Naive thymus-derived CD4-positive, alpha-beta T cell (primary cell): Measurements from ENCODE around the gene CHI3L1. TPM values are rescaled to one million over a fixed set of nuclear protein-coding genes. Genes with fewer than 3 reads are reported as not detected.
"Not testable (repeated sequence)": the region's sequence is repeated elsewhere in the genome, so short reads cannot be mapped to it uniquely, and the experiment has no call there.

Experiments
- ATAC-seq: fragments of 150-1000 bp; cut with Tn5 transposase; 2 replicates; pipeline ENCODE4 v1.10.0; 2021; ENCODE audit warnings: mild to moderate bottlenecking, moderate library complexity
- CTCF ChIA-PET: fragments of 350-600 bp; sonication (Branson Sonifier 250); formaldehyde crosslinking; loops from one replicate; lab custom pipeline; 2021; ENCODE audit warnings: antibody characterized with exemption; lab: Charles Lee
- POLR2A ChIA-PET: fragments of 350-600 bp; sonication (Branson Sonifier 250); formaldehyde crosslinking; loops from one replicate; lab custom pipeline; 2021; ENCODE audit warnings: antibody characterized with exemption, inconsistent platforms; lab: Charles Lee
- DNase-seq, 9 donors: peaks; one replicate each; pipeline versions ENCODE4 v3.0.0 to v3.0.0-alpha.2; 2020 to 2022; ENCODE audit warnings: mixed read lengths in 1 of 9
- H3K27ac ChIP-seq: one replicate; pipeline ENCODE4 v1.7.0; 2013; ENCODE audit warnings: mild to moderate bottlenecking, low read depth, low read length, moderate library complexity
- H3K27me3 ChIP-seq, 2 donors: one replicate each; pipeline ENCODE4 v1.7.0; 2013; ENCODE audit warnings: low read length in 2 of 2, mild to moderate bottlenecking in 2 of 2, moderate library complexity in 2 of 2; ENCODE audit not compliant: control insufficient read depth in 2 of 2, insufficient read depth in 2 of 2
- H3K36me3 ChIP-seq, 3 experiments: 1 replicate in 2 of 3; 2 replicates in 1 of 3; pipeline ENCODE4 v1.7.0; 2013; ENCODE audit warnings: low read length in 3 of 3, mild to moderate bottlenecking in 3 of 3, moderate library complexity in 1 of 3; ENCODE audit not compliant: insufficient read depth in 3 of 3, control insufficient read depth in 2 of 3
- H3K4me1 ChIP-seq, 2 donors: one replicate each; pipeline ENCODE4 v1.7.0; 2013; ENCODE audit warnings: low read length in 2 of 2, mild to moderate bottlenecking in 2 of 2, moderate library complexity in 1 of 2; ENCODE audit not compliant: control insufficient read depth in 2 of 2, insufficient read depth in 2 of 2
- H3K4me3 ChIP-seq: 2 replicates; pipeline ENCODE4 v1.7.0; 2013; ENCODE audit warnings: mild to moderate bottlenecking, low read length
- H3K9me3 ChIP-seq, 3 experiments: 1 replicate in 2 of 3; 2 replicates in 1 of 3; pipeline ENCODE4 v1.7.0; 2013; ENCODE audit warnings: low read length in 3 of 3; ENCODE audit not compliant: control insufficient read depth in 2 of 3
- H3K27ac Mint-ChIP-seq, 9 donors: one replicate each; pipeline ENCODE4 v1.8.0; 2020 to 2022; ENCODE audit warnings: mixed read lengths in 9 of 9, mild to moderate bottlenecking in 8 of 9, moderate library complexity in 5 of 9, inconsistent platforms in 2 of 9
- H3K27me3 Mint-ChIP-seq, 5 donors: one replicate each; pipeline ENCODE4 v1.8.0; 2021 to 2022; ENCODE audit warnings: mixed read lengths in 5 of 5, mild to moderate bottlenecking in 1 of 5
- H3K36me3 Mint-ChIP-seq, 5 donors: one replicate each; pipeline ENCODE4 v1.8.0; 2020 to 2022; ENCODE audit warnings: mixed read lengths in 5 of 5, mild to moderate bottlenecking in 3 of 5, inconsistent platforms in 1 of 5
- H3K4me1 Mint-ChIP-seq, 7 donors: one replicate each; pipeline ENCODE4 v1.8.0; 2020 to 2022; ENCODE audit warnings: mixed read lengths in 7 of 7, mild to moderate bottlenecking in 3 of 7, inconsistent platforms in 1 of 7
- H3K4me3 Mint-ChIP-seq, 10 donors: one replicate each; pipeline ENCODE4 v1.8.0; 2020 to 2022; ENCODE audit warnings: mild to moderate bottlenecking in 10 of 10, mixed read lengths in 10 of 10, moderate library complexity in 6 of 10, inconsistent platforms in 2 of 10
- H3K9me3 Mint-ChIP-seq, 11 donors: one replicate each; pipeline ENCODE4 v1.8.0; 2020 to 2022; ENCODE audit warnings: mixed read lengths in 11 of 11, mild to moderate bottlenecking in 4 of 11, inconsistent platforms in 1 of 11, moderate library complexity in 1 of 11
- intact Hi-C, 2 donors: fragments of 100-400 bp; cut with micrococcal nuclease; formaldehyde crosslinking; loops; one replicate each; pipeline ENCODE4 v1.15.1; 2023
- polyA plus RNA-seq, 2 donors: library from polyadenylated mRNA; unstranded; fragments of 300-500 nt; fragmentation: Illumina TruSeq; gene quantifications; one replicate each; pipeline ENCODE4 v1.2.3, GENCODE V29; 2021
- total RNA-seq, 6 experiments: library from RNA in 5 of 6; stranded (reverse) in 5 of 6; gene quantifications; 1 replicate in 5 of 6; 2 replicates in 1 of 6; pipeline ENCODE4 v1.2.3 and lab custom pipeline; 2021 to 2026

Gene CHI3L1
- 1 to 10 TPM in 1 of 5 experiments, under 1 TPM in 1, not detected in 3; 0.32 to 1.3 TPM for total RNA-seq
- polyA plus RNA-seq = not detected
- total RNA-seq (lab: John Stamatoyannopoulos, UW) = not detected

DNA sequence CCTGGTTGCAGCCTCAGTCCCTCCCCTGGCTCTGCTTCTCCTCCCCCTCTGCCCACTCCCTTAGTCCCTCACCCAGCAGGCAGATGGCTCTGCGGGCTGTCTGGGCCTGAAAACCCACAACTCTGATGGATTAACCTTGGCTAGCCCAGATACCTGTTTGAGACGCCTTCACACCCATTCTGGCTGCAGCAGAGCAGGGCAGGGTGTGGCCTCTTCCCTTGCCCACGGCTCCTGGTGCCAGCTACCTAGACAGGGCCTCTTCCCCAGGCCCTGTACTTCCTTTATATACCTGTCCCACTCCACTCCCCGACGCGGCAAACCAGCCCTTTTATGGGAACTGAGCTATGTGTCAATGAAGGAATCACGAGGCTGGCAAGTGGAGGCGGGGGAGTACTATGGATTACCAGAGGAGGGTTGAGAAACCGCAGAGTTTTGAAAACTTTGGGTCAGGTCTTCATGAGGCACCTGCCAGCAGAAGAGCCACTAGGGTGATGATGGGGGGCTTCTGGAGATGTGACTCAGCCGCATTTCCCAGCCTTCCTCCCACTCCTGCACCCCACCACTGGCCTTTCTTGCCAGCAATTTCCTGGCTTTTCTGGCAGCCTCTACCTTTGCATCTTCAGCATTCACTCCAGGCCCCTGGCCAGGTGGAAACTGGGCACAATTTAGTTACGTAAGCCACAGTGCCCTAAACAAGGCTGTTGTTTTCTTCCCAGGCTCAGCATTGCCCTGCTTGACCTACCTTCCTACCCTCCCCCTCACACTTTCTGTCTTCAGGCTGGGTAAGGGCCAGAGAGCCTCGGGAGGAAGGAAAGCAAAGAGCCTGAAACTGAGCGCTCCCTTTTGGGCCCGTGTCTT is at the start of gene CHI3L1:
CHI3L1 (minus strand) TSS at position 259 of the 858 bp plus-strand sequence; CDS start at position 178, 81 bp downstream.
- H3K27ac Mint-ChIP-seq = no peak within 1 kb of the TSS
- H3K27me3 ChIP-seq = no peaks in the 10 kb centered on the region
- intact Hi-C loops = no loop called here
- H3K27me3 Mint-ChIP-seq = peaks cover 0 to 18% (median 5%) of the 10 kb centered on the region in 5 donors
- no peaks in the 10 kb centered on the region for H3K36me3 ChIP-seq
- ChIA-PET CTCF (no interaction called here), POLR2A (interaction anchor here (0.6 kb wide), 1 partner anchor 140 kb away, joined by 5 read pairs; no protein-coding TSS in a partner anchor)
- H3K9me3 ChIP-seq = no peaks in the 10 kb centered on the region
- H3K4me1 Mint-ChIP-seq = peaks cover 0 to 6% (median 0%) of the 10 kb centered on the region in 7 donors
- H3K9me3 Mint-ChIP-seq = no peaks in the 10 kb centered on the region
- H3K4me1 ChIP-seq = no peaks in the 10 kb centered on the region
- no peak within 1 kb of the TSS for H3K27ac ChIP-seq
- DNase-seq (no peak), ATAC-seq (no peak)
- no peak within 1 kb of the TSS for H3K4me3 ChIP-seq
- no peaks in the 10 kb centered on the region for H3K36me3 Mint-ChIP-seq
- peak within 1 kb of the TSS in 1 of 10 donors; percentile 8 for H3K4me3 Mint-ChIP-seq

DNA sequence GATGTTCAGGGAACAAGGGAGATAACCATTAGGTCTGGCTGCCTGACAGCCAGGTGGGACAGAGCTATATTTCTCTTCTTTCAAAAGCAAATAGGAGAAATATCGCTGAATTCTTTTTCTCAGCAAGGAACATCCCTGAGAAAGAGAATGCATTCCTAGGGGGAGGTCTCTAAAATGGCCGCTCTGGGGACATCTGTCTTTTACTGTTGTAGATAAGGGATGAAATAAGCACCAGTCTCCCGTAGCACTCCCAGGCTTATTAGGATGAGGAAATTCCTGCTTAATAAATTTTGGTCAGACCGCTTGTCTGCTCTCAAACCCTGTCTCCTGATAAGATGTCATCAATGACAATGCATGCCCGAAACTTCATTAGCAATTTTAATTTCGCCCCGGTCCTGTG is 48.4 kb upstream of the CHI3L1 start:
- H3K9me3 ChIP-seq, H3K4me1 ChIP-seq, H3K36me3 ChIP-seq, H3K4me1 Mint-ChIP-seq, DNase-seq, intact Hi-C loops, H3K27ac ChIP-seq, CTCF ChIA-PET, ATAC-seq, H3K4me3 ChIP-seq, H3K27me3 ChIP-seq, H3K27ac Mint-ChIP-seq, H3K4me3 Mint-ChIP-seq, POLR2A ChIA-PET: not testable (repeated sequence)
- peaks cover 19 to 41% (median 27%) of the 10 kb centered on the region in 5 donors for H3K27me3 Mint-ChIP-seq
- peaks cover 15 to 54% (median 28%) of the 10 kb centered on the region in 11 donors for H3K9me3 Mint-ChIP-seq
- H3K36me3 Mint-ChIP-seq = peaks cover 2 to 22% (median 5%) of the 10 kb centered on the region in 5 donors

DNA sequence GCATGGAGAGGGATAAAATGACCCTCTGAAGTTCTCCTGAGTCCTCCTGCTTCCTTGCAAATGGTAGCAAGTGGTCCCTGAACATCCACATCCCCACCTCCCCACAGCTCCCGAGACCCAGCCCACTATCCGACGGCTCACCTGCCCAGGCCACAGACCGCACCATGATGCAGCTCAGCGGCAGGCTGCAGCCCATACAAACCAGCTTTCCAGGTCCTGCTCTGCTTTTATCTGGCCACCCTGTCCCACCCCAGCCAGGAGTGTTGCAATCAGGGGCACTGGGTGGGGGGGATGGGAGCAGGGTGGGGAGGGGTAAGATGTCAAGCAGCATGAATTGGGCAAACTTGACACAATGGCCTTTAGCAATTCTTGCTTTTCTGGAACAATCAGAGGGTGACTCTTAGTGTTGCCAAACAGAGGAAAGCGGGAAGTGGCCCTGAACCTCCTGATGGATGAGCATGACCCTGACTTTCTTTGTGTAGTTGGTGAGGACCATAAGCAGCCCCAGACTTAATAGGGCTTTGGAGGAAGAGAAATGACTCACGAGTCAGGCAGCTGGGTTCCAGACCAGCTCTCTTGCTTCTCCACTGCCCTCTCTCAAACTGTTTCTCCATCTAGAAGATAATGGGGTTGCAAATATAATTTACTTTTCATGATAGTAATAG is 43.1 kb upstream of the CHI3L1 start, which contains the start of gene CHIT1:
CHIT1 (minus strand) TSS at position 203 of the 665 bp plus-strand sequence; CDS start at position 166, 37 bp downstream.
- DNase-seq = no peak
- Histone ChIP-seq H3K27me3 (no peaks in the 10 kb centered on the region), H3K27ac (no peak within 1 kb of the TSS), H3K9me3 (no peaks in the 10 kb centered on the region), H3K4me3 (no peak within 1 kb of the TSS), H3K4me1 (no peaks in the 10 kb centered on the region), H3K36me3 (no peaks in the 10 kb centered on the region)
- Mint-ChIP-seq H3K27ac (no peak within 1 kb of the TSS), H3K9me3 (peaks cover 4 to 23% (median 11%) of the 10 kb centered on the region in 11 donors), H3K36me3 (peaks cover 0 to 8% (median 5%) of the 10 kb centered on the region in 5 donors), H3K27me3 (peaks cover 17 to 32% (median 18%) of the 10 kb centered on the region in 5 donors), H3K4me1 (no peaks in the 10 kb centered on the region), H3K4me3 (no peak within 1 kb of the TSS)
- ATAC-seq = no peak
- POLR2A ChIA-PET = no interaction called here
- CTCF ChIA-PET = no interaction called here
- intact Hi-C loops = no loop called here

DNA sequence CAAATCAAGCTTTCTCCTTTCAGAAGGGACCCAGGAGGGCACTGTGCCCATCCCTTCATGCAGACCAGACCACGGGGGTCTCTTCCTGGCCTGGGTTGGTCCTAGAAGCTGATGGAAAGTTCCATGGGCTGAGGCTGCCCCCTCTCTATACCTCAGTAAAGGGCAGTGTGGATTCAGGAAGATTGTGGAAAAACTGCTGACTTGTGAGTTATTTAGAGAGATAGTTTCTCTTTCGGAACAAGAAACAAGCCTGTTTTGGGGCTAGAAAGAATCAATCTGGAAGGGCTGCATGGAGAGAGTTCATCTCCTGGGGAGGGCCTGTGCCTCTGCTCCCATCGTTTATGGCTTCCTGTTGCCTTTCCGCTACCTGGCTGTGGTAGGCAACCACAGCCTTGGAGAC is 42.2 kb upstream of the CHI3L1 start:
- Mint-ChIP-seq H3K4me3 (no peak overlapping the region), H3K9me3 (peaks cover 0 to 13% (median 2%) of the 10 kb centered on the region in 11 donors), H3K4me1 (no peaks in the 10 kb centered on the region), H3K27ac (no peak overlapping the region), H3K36me3 (peaks cover 0 to 2% (median under 1%) of the 10 kb centered on the region in 5 donors), H3K27me3 (peaks cover 13 to 27% (median 17%) of the 10 kb centered on the region in 5 donors)
- POLR2A ChIA-PET = no interaction called here
- no peaks in the 10 kb centered on the region for H3K9me3 ChIP-seq
- CTCF ChIA-PET = interaction anchor here (1.0 kb wide), 1 partner anchor 10 kb away, joined by 3 read pairs; no protein-coding TSS in a partner anchor
- H3K27me3 ChIP-seq = no peaks in the 10 kb centered on the region
- DNase-seq (no peak), ATAC-seq (no peak)
- no peaks in the 10 kb centered on the region for H3K4me1 ChIP-seq
- H3K27ac ChIP-seq = no peak overlapping the region
- no peak overlapping the region for H3K4me3 ChIP-seq
- H3K36me3 ChIP-seq = no peaks in the 10 kb centered on the region
- intact Hi-C loops = no loop called here

DNA sequence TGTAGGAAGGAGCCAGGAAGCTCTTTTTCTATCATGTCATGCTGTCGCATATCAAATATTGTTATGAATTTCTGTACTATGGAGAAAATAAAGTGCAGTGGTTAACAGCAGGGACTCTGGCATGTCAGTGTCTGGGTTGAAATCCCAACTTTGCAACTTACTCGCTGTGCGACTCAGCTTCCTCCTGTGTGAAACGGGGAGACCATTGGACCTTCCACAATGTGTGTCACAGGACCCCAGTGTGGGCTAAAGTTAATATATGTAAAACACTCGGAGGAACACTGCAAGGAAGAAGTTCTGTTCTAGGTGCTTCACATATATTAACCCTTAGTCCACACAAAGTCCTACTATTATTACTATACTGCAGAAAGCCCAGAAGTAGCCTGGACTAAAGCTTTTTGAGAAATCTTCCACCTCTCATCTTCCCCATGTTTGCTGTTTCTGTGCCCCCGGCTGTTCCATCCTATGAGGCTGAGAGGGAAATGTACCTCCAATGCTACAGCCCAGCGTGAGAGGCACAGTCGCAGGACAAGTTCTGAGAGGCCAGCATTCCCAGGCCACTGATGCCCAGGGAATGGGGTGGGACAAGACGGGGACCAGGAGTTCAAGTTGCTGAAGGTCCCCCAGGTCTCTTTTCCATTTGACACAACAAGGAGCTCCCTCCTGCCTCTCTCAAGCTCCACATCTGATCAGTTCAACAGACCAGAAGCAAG is 41.0 kb upstream of the CHI3L1 start:
- H3K9me3 Mint-ChIP-seq = peaks cover 0 to 6% (median 0%) of the 10 kb centered on the region in 11 donors
- Histone ChIP-seq H3K36me3 (no peaks in the 10 kb centered on the region), H3K27ac (no peak overlapping the region), H3K4me3 (no peak overlapping the region), H3K27me3 (no peaks in the 10 kb centered on the region), H3K9me3 (no peaks in the 10 kb centered on the region), H3K4me1 (no peaks in the 10 kb centered on the region)
- no peak overlapping the region for H3K27ac Mint-ChIP-seq
- no peak for ATAC-seq
- no peak overlapping the region for H3K4me3 Mint-ChIP-seq
- no peaks in the 10 kb centered on the region for H3K36me3 Mint-ChIP-seq
- intact Hi-C loops = no loop called here
- H3K4me1 Mint-ChIP-seq = no peaks in the 10 kb centered on the region
- ChIA-PET CTCF (interaction anchor here (1.0 kb wide), 1 partner anchor 9 kb away, joined by 3 read pairs; no protein-coding TSS in a partner anchor), POLR2A (no interaction called here)
- DNase-seq = no peak
- H3K27me3 Mint-ChIP-seq = peaks cover 9 to 17% (median 12%) of the 10 kb centered on the region in 5 donors

DNA sequence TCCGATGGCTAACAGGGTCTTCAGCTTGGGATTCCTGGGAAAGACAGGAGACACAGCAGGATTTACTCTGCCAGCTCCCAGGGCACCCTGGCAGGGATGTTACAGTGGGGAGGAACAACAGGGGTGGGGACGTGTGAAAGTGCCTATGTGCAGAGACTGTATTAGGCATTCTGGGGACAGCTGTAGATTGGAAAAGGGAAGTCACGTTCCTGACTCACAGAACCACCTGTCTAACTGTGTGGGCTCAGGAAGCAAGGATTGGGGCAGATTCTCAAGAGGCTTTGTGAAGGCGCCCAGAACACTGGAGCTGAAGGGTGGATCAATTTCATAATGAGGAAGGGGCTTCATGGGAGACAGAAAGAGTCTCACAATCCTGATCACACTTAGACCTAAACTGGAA is 38.6 kb upstream of the CHI3L1 start:
- ATAC-seq (no peak), DNase-seq (no peak)
- Mint-ChIP-seq H3K4me3 (no peak overlapping the region), H3K9me3 (no peaks in the 10 kb centered on the region), H3K36me3 (no peaks in the 10 kb centered on the region), H3K27me3 (peaks cover 3 to 11% (median 5%) of the 10 kb centered on the region in 5 donors), H3K4me1 (no peaks in the 10 kb centered on the region), H3K27ac (peak overlapping the region in 1 of 9 donors; percentile 32)
- intact Hi-C loops = no loop called here
- Histone ChIP-seq H3K36me3 (no peaks in the 10 kb centered on the region), H3K4me1 (no peaks in the 10 kb centered on the region), H3K9me3 (no peaks in the 10 kb centered on the region), H3K27me3 (no peaks in the 10 kb centered on the region), H3K4me3 (no peak overlapping the region), H3K27ac (no peak overlapping the region)
- POLR2A ChIA-PET = interaction anchor here (0.8 kb wide), 1 partner anchor 55 kb away, joined by 3 read pairs; no protein-coding TSS in a partner anchor
- CTCF ChIA-PET = interaction anchor here (1.0 kb wide), 1 partner anchor 9 kb away, joined by 4 read pairs; no protein-coding TSS in a partner anchor
